ENCODE measurements around the gene GJC1. TPM values are rescaled to one million over a fixed set of nuclear protein-coding genes. Genes with fewer than 3 reads are reported as not detected.
"Not testable (repeated sequence)": the region's sequence is repeated elsewhere in the genome, so short reads cannot be mapped to it uniquely, and the experiment has no call there.

GJC1 gene
- total and polyA plus RNA-seq, 2 of the 8 experiments (the other 6 are each of a cell fraction or from before 2014, with no cell fraction given) = 29.1 to 154 TPM

- peaks cover 5 to 14% of the 10 kb centered on the region in 2 experiments for H4K20me1 ChIP-seq (replicated peaks in 1 of 2; ENCODE audit: control insufficient read depth in 1 of 2, insufficient read depth in 2 of 2, low read length in 2 of 2)
- not testable (repeated sequence) for H4K5ac ChIP-seq (ENCODE audit: insufficient read length, low read depth, low read length); DNase-seq (ENCODE audit: low read depth in 1 of 2, low spot score in 2 of 2); H3K79me1 ChIP-seq (ENCODE audit: low read depth, low read length); H3K27me3 ChIP-seq (replicated peaks in 1 of 4; ENCODE audit: control insufficient read depth in 3 of 4, extremely low read depth in 1 of 4, insufficient read depth in 3 of 4, low read length in 3 of 4); H3K9me3 ChIP-seq (ENCODE audit: insufficient read depth in 2 of 2, low read depth in 1 of 2, low read length in 1 of 2); H3K36me3 ChIP-seq (ENCODE audit: control insufficient read depth in 2 of 4, insufficient read depth in 4 of 4, low read length in 3 of 4); H3K56ac ChIP-seq (replicated peaks; ENCODE audit: insufficient read length, low read depth, low read length); H2BK120ac ChIP-seq (replicated peaks; ENCODE audit: low read depth, low read length); H2BK20ac ChIP-seq (ENCODE audit: low read length); H2AFZ ChIP-seq (ENCODE audit: low read length); FAIRE-seq; H3K9ac ChIP-seq (replicated peaks in 1 of 4; ENCODE audit: extremely low read depth in 1 of 4, low read depth in 3 of 4, low read length in 3 of 4); H3K4ac ChIP-seq (replicated peaks; ENCODE audit: insufficient read length, low read depth, low read length); H2BK5ac ChIP-seq (ENCODE audit: low read depth, low read length); H2AK5ac ChIP-seq (ENCODE audit: low read depth, low read length); H3K4me2 ChIP-seq (ENCODE audit: insufficient read depth in 1 of 2, low read depth in 2 of 2, low read length in 2 of 2); H3K4me3 ChIP-seq (ENCODE audit: extremely low read depth in 1 of 4, insufficient read depth in 2 of 4, low read depth in 3 of 4, low read length in 4 of 4); H3K14ac ChIP-seq (ENCODE audit: insufficient read length); H3K23me2 ChIP-seq (ENCODE audit: low read depth, low read length); H4K8ac ChIP-seq (ENCODE audit: extremely low read depth, insufficient read depth, low read length); H4K91ac ChIP-seq (replicated peaks; ENCODE audit: insufficient read length, low read length); H3K18ac ChIP-seq (ENCODE audit: extremely low read depth, low read length); H3K4me1 ChIP-seq (replicated peaks in 1 of 4; ENCODE audit: control insufficient read depth in 3 of 4, insufficient read depth in 4 of 4, low read length in 3 of 4); H3K23ac ChIP-seq (ENCODE audit: insufficient read length); H3K27ac ChIP-seq (ENCODE audit: low read depth, low read length); H2BK15ac ChIP-seq (ENCODE audit: low read length); H2BK12ac ChIP-seq (ENCODE audit: low read depth, low read length)
- 95% methylated on average over 9 of the region's 9 CpGs; no CpG with 5 or more reads in 1 of the 2 experiments for WGBS, 2 experiments (ENCODE audit: extremely low coverage in 1 of 2, insufficient coverage in 1 of 2, insufficient read length in 1 of 2, insufficient replicate concordance in 2 of 2, low coverage in 1 of 2, low lambda C conversion rate in 2 of 2, missing lambda C conversion rate in 1 of 2)
- POLR2A ChIA-PET (ENCODE audit: partially characterized antibody) = interaction anchor here (0.6 to 1.8 kb wide), 6 partner anchors 12 to 50 kb away, joined by 3 to 7 read pairs (median 4); no protein-coding TSS in a partner anchor
- CTCF ChIA-PET (ENCODE audit: partially characterized antibody) = interaction anchor here (0.6 to 1.4 kb wide), 4 partner anchors 39 to 323 kb away, joined by 3 to 5 read pairs (median 3); no protein-coding TSS in a partner anchor
- peaks cover 24 to 93% of the 10 kb centered on the region in 2 experiments for H3K79me2 ChIP-seq (ENCODE audit: control insufficient read depth in 1 of 2, insufficient read depth in 2 of 2, low read length in 2 of 2)
Measured at GRCh38 chr17:44825236-44825635, 4.9 kb downstream of the GJC1 start.

Measured in H1 (cell line).